Cardiac fibroblast (primary cell): ENCODE measurements around the gene EFHD2.

Experiments used
- DNase-seq, 2 donors: peaks; one replicate each; pipeline versions ENCODE4 v3.0.0 to v3.0.0-alpha.2; 2010; ENCODE audit warnings: low read depth in 2 of 2
- H3K4me3 ChIP-seq, 2 donors: replicated peaks in 1 of 2; 1 replicate in 1 of 2; 2 replicates in 1 of 2; pipeline ENCODE4 v1.5.1; 2011; ENCODE audit warnings: low read depth in 2 of 2, low read length in 2 of 2, mild to moderate bottlenecking in 2 of 2, moderate library complexity in 1 of 2
- CTCF ChIP-seq: IDR thresholded peaks from one replicate; pipeline ENCODE4 v1.5.1; 2011; ENCODE audit warnings: low read depth, mild to moderate bottlenecking, low read length, inconsistent platforms

Gene EFHD2

GRCh38 chr1:15399710-15400109 lies 10.0 kb upstream of the EFHD2 start:
- H3K4me3 ChIP-seq: no peak overlapping the region
- peak in 1 of 2 donors; percentile 16 for DNase-seq
- no peak for TF ChIP-seq CTCF

DNA sequence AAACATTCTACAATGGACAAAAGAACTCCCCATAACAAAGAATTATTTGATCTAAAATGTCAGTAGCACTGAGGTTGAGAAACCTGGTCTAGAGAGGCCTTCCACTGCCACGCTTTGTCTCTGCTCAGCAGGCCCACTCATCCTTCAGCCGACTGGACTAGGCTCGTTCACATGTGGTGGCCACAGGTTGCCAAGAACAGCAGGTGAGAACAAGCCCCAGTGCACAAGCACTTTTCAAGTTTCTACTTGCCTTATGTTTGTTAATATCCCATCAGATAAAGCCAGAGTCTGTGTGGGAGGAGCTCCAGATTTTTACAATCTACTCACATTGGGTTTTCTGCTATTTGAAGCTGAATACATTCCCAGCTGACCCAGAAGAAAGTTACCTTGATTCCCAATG lies 9.1 kb upstream of the EFHD2 start:
- H3K4me3 ChIP-seq: no peak overlapping the region
- no peak for DNase-seq
- no peak for TF ChIP-seq CTCF

DNA sequence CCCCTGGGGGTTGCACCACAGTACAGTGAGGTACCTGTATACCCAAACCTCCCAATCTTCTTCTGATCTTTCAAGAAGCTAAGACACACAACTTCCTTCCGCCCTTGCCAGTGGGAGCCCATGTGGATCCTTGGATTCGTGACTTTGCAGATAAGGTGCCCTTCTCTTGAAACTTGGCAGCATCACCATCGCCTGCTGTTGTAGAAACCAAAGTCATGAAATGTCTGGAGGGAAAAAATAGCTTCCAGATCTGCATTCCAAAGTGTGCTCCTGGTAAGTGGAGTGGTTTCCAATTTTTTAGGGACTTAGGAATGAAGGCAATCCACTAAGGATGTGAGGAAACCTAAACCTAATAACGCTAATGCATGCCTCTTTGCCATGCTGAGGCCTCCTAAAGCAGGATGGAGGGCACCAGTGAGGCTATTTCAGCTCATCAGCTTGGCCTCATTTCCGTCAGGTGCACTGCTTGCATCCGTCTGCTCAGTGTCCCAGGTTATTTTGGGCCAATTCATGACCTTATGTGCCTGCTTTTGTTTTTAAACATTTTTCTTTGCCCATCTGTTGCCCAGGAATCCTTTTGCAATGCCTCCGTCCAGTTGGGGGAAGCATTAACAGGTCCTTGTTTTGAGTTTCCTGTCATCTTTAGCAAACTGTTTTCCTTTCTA lies 8.2 kb upstream of the EFHD2 start:
- DNase-seq: no peak
- no peak for TF ChIP-seq CTCF
- no peak overlapping the region for H3K4me3 ChIP-seq

DNA sequence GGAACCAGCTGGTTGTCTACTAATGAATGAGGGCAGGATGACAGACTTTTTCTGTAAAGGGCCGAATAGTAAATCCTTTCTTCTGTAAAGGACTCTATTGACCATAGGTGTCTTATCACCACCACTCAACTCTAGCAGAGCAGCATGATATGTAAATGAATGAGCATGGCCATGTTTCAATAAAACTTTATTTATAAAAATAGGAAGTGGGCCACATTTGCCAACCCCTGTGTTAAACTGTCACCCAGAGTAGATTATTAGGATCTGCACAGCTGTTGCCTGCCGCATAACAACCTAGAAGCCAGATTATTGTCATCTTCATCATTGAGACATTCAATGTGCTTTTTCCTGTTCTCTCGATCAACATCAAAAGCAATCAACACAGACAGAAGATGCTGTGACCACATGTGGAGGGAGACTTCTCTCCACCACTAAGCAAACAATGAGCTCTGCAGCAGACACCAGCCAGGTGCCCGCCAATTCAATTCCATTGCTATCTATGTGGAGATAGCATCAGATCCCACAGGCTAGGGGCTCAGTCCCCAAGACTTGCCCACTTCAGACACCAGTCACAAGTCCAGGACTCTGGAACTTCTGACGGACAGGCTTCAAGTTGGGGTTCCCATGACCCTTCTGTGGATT lies 6.8 kb upstream of the EFHD2 start:
- TF ChIP-seq CTCF: no peak
- no peak overlapping the region for H3K4me3 ChIP-seq
- no peak for DNase-seq

DNA sequence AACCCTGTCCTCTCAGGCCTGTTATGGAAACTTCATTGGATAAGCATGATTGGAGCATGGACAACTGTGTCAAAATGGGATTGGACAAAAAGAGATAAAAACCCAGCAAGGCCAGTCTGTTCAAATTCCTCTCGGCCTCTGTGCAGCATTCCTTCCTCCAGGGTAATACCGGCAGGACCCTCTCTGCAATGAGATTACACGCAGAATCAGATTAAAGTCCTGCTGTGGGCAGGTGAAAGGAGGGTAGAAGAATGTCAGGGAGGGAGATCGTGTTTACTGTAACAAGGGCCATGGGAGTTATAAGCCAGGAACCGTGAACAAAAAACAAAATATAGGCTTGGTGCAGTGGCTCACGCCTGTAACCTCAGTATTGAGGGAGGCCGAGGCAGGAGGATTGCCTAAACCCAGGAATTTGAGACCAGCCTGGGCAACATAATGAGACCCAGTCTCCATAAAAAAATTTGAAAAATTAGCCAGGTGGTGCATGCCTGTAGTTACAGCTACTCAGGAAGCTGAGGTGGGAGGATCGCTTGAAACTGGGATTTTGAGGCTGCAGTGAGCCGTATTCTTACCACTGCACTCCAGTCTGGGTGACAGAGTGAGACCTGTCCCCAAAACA lies 5.6 kb upstream of the EFHD2 start:
- DNase-seq: no peak
- TF ChIP-seq CTCF: peak; percentile 4
- H3K4me3 ChIP-seq: no peak overlapping the region

DNA sequence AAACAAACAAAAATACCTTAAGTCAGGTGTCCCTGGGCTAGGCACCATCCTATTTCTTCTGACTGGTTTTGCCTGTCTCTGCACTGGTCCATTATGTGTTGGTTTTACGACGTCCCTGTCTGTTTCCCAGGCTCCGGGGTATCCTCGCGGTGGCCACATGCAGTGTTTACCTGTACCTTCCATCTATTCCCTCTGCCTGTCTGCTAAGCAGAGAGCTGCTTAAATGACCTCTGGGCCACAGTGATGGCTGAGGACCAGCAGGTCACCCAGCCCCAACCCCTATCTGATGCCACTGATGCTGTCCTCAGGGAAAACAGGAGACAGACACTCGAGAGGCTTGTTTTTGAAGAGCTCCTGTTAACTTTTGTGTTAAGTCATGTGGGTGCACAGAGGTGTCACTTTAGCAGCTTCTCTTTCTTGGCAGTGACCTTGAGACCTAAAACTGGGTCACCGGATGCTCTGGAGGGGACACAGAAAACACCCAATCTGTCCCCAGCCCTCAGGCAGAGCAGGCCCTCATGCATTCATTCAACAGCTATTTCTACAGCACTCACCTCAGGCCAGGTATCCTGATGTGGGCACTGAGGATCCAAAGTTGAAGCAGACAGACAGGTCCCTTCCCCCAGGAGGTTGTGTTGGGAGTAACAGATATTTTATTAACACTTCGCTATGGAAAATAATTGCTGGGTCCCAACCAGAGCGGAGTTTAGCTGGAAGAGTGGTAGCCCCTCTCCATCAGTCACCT lies 4.4 kb upstream of the EFHD2 start:
- no peak overlapping the region for H3K4me3 ChIP-seq
- DNase-seq: no peak
- no peak for TF ChIP-seq CTCF
